ENCODE results near the gene KAT2A.
A peak's percentile ranks its signal among the peaks of the same experiment; 100 is the strongest.

Gene KAT2A

GRCh38 chr17:42094375-42095069, 26.6 kb downstream of the KAT2A start:
- DNase-seq (ENCODE audit: low read depth in 2 of 2), result no peak

DNA sequence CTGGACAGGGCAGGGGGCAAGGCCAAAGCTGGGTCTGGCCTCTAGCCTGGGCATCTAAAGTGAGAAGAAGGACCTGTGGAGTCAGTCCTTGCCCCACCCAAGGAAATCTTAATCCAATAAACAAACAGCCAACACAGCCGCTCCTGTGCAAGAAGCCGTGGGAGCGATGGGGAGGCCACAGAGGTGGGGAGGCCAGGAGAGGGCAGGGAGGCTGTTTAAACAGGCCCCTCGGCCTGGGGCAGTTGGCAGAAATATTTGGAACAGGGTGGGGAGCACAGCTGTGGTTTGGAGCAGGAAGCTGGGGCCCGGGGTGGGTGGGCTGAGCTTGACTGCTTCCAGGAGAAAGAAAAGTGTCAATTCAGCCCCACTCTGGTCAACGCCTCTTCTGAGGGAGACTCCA, 28.2 kb downstream of the KAT2A start:
- DNase-seq (ENCODE audit: low read depth in 2 of 2), result no peak

DNA sequence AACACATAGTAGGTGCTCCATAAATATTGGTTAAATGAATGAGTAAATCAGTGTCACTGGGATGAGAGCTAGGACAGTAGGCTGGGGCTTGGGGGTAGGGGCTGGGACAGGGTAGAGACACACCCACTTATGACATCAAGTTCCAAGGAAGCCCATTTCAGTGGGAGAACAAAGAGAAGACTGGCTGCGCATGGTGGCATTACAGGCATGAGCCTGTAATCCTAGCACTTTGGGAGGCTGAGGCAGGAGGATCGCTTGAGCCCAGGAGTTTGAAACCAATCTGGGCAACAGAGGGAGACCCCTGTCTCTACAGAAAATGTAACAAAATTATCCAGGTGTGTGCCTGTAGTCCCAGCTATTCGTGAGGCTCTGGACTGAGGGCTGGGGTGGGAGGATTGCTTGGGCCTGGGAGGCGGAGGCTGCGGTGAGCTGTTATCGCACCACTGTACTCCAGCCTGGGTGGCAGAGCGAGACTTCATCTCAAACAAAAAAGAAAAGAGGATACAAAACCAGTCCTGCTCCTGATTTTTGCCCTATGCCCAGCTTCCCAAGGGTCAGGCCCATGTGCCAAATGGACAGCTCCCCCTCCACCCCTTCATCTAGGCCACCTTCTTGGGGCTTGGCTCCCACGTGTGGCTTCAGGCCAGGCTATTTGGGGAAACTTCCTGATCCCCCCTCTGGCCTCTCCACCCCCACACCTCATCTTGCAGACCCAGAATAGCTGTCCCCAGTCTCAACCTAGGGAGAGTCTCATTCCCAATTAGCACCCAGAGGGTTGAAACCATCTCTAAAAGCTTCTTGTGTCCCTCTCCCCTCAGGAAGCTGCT, 30.0 kb downstream of the KAT2A start:
- DNase-seq (ENCODE audit: low read depth in 2 of 2), result no peak

GRCh38 chr17:42088736-42089135, 32.4 kb downstream of the KAT2A start:
- no peak for DNase-seq (ENCODE audit: low read depth in 2 of 2)

DNA sequence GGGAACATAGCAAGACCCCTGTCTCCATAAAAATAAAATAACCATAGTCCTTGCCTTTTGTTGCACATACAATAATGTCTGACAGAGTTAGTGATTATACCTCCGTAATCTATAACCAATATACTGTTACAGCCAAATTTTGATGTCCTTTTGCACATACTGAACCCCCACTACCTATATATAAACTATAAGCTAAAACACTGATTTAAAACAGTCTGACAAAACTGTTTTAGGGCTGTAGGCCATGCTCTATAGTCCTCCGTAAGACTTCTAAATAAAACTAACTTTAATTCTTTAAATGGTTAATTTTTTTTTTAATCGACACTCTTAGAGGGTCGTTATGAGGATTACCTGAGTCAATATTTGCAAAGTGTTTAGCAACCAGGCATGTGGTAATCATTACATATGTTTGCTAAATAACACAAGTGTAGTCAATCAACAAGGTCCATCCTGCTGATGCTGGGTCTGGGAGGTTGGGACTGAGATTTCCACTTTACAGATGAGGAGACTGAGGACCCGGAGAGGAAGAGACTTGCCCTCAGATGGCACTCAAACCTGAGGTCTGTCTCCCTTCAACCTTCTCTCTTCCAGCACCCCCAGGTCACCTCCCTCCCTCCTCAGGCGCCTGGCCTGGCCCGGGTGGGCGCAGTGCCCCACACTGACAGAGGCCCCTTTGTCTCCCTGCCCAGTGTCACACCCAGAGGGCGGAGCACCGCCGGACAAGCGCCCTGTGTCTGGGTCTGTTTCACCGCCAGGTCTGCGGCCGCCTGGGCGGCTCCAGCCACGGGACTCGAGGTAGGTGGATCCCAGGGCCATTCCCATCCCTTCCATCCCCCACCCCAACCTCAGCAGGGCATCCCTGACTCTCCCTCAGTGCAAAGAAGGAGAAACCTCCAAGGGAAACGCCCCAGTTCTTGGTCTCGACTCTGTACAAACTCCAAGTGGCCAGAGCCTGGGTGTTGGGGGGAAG, 33.1 kb downstream of the KAT2A start:
- no peak for DNase-seq (ENCODE audit: low read depth in 2 of 2)

GRCh38 chr17:42087042-42087701, 34.0 kb downstream of the KAT2A start:
- no peak for DNase-seq (ENCODE audit: low read depth in 2 of 2)

- DNase-seq (ENCODE audit: low read depth in 2 of 2), result no peak
These were observed 39.5 kb downstream of the KAT2A start for GRCh38 chr17:42081516-42082129.

DNA sequence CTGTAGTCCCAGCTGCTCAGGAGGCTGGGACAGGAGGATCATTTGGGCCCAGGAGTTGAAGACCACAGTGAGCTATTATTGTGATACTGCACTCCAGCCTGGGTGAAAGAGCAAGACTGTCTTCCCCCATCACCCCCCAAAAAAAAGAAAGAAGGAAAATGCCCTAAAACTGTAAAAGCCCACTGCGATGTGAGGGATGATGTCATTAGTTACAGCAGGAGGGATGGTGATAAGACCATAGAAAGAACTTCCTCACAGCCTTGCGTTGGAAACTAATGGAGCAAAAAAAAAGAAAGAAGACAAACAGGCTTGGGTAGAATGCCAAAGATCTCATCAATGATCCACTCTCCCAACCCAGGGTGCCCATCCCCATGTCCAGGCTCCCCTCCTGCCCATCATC, 41.6 kb downstream of the KAT2A start:
- no peak for DNase-seq (ENCODE audit: low read depth in 2 of 2)

DNA sequence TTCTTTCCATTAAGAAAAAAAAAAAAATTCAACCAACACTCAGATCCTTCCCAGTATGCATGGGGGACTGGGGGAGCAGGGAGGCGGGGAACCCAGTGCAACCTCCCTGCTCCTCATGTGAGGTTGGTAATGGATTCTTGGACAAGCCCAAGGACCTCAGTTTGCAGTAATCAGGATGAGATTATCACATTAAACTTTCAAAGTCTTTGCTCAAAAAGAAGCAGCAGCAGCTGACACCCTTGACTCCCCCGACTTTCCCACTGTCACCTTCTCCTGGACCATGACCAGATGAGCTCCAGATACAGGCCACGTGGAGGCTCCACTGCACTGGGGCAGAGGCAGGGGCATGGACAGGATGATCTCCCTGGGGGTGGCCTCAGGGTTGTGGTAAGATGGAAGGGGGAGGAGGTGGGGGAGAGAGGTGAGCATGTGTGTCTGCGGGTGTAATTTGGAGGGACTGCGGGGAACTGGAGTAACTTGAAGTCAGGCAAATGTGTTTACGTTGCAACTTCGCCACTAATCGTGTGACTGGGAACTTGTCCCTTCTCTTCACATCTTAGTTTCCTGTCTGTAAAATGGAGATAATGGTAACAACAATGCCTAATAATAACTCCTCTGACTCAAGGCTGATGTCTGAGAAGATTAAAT, 42.6 kb downstream of the KAT2A start:
- no peak for DNase-seq (ENCODE audit: low read depth in 2 of 2)

DNA sequence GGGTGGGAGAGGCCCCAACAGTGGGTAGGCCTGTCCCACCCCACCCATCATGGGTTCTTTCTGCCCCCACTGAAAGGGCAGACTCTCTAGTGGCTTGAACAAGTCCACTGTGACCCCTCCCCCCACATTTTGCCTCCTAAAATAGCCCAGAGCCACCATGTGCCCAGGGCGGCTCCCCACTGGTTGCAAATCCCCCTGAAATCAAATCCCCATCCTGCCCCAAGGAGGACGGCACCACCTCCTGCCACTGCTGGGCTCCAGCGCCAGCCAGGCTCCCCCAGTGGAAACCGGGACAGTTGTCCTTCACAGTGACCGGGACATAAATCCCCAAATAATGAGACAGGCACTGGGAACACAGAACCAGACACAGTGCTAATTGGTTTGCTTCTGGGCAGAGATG, 43.4 kb downstream of the KAT2A start:
- DNase-seq (ENCODE audit: low read depth in 2 of 2), result no peak

- no peak for DNase-seq (ENCODE audit: low read depth in 2 of 2)
These were observed 44.2 kb downstream of the KAT2A start for GRCh38 chr17:42076797-42077559.

- DNase-seq (ENCODE audit: low read depth in 2 of 2), result no peak
These were observed 45.4 kb downstream of the KAT2A start for GRCh38 chr17:42075789-42076188.

- no peak for DNase-seq (ENCODE audit: low read depth in 2 of 2)
These were observed 48.6 kb downstream of the KAT2A start for GRCh38 chr17:42072323-42073187.

DNA sequence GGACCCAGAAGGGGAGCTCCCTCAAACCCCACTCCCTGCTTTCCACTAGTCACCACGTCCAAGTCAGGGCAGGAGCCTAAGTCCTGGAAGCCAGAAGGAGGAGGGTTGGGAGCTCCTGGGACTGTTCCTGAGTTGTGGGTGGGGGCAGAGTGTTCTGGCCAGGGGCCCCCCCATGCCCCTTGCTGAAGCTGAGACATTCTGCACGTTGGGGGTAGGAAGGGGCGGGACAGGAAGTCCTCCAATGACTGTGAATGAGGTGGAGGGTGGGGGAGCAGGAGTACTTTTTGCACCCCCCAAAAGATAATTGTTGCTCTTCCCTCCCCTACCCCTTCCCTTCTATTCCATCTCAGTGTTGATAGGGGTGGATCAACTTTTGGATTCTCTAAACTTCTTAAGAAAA, 49.4 kb downstream of the KAT2A start:
- DNase-seq (ENCODE audit: low read depth in 2 of 2), result no peak

- DNase-seq (ENCODE audit: low read depth in 2 of 2), result no peak
These were observed 52.2 kb downstream of the KAT2A start for GRCh38 chr17:42068979-42069378.

- peak; percentile 31 to 42 for DNase-seq (ENCODE audit: low read depth in 2 of 2)
These were observed 53.6 kb downstream of the KAT2A start for GRCh38 chr17:42067371-42068091.

- no peak for DNase-seq (ENCODE audit: low read depth in 2 of 2)
These were observed 56.0 kb downstream of the KAT2A start for GRCh38 chr17:42065201-42065600.
